Pulmonary artery endothelial cell (primary cell): ENCODE results near the gene CEP126. TPM values are rescaled to one million over a fixed set of nuclear protein-coding genes. Genes with fewer than 3 reads are reported as not detected.
A peak's percentile ranks its signal among the peaks of the same experiment; 100 is the strongest.

Experiments used
- DNase-seq: peaks from one replicate; pipeline ENCODE4 v3.0.0-alpha.2; 2011; ENCODE audit warnings: low read depth, low spot score
- total RNA-seq: library from RNA; depleted of rRNA; stranded (reverse); fragments of >200 nt; gene quantifications from 2 replicates; pipeline ENCODE4 v1.2.3, GENCODE V29; 2014

Gene CEP126
- total RNA-seq = 0.81 and 1.3 TPM in 2 replicates

- DNase-seq = peak; percentile 83
Measured at GRCh38 chr11:101914738-101915426, at the start of gene CEP126. TSS of gene CEP126 (plus strand) at chr11:101915010. CDS start at chr11:101915285, 275 bp downstream.

- no peak for DNase-seq
Measured at GRCh38 chr11:101866619-101867491, 48.0 kb upstream of the CEP126 start.

- DNase-seq = no peak
Measured at GRCh38 chr11:101867951-101868350, 46.9 kb upstream of the CEP126 start.

GRCh38 chr11:101870510-101870909 is 44.3 kb upstream of the CEP126 start:
- DNase-seq = peak; percentile 7

GRCh38 chr11:101872171-101872882 is 42.5 kb upstream of the CEP126 start:
- no peak for DNase-seq

- peak; percentile 48 for DNase-seq
Measured at GRCh38 chr11:101880222-101880621, 34.6 kb upstream of the CEP126 start.

- no peak for DNase-seq
Measured at GRCh38 chr11:101881586-101881985, 33.2 kb upstream of the CEP126 start.

GRCh38 chr11:101885631-101886030 is 29.2 kb upstream of the CEP126 start:
- no peak for DNase-seq

GRCh38 chr11:101889767-101890166 is 25.0 kb upstream of the CEP126 start:
- no peak for DNase-seq

- no peak for DNase-seq
Measured at GRCh38 chr11:101894505-101894904, 20.3 kb upstream of the CEP126 start.

- DNase-seq = no peak
Measured at GRCh38 chr11:101907815-101908214, 7.0 kb upstream of the CEP126 start.

- no peak for DNase-seq
Measured at GRCh38 chr11:101909087-101909486, 5.7 kb upstream of the CEP126 start.

- peak; percentile 81 for DNase-seq
Measured at GRCh38 chr11:101912823-101913284, 2.0 kb upstream of the CEP126 start.

- DNase-seq = no peak
Measured at GRCh38 chr11:101913656-101914055, 1.2 kb upstream of the CEP126 start.

- DNase-seq = no peak
Measured at GRCh38 chr11:101914341-101914737, 471 bp upstream of the CEP126 start.

- DNase-seq = no peak
Measured at GRCh38 chr11:101915791-101916291, 1.0 kb downstream of the CEP126 start.

- no peak for DNase-seq
Measured at GRCh38 chr11:101916422-101916821, 1.6 kb downstream of the CEP126 start, which contains the start of gene ANGPTL5. TSS of gene ANGPTL5 (minus strand) at chr11:101916522. CDS start at chr11:101907909, 8,613 bp downstream.

GRCh38 chr11:101917226-101917625 is 2.4 kb downstream of the CEP126 start:
- no peak for DNase-seq

- no peak for DNase-seq
Measured at GRCh38 chr11:101920992-101921391, 6.2 kb downstream of the CEP126 start.

GRCh38 chr11:101923554-101923953 is 8.7 kb downstream of the CEP126 start:
- DNase-seq = no peak

GRCh38 chr11:101929294-101929915 is 14.6 kb downstream of the CEP126 start:
- no peak for DNase-seq
